HG02571 (cell line): Measurements from ENCODE around the gene ERN1.

Source experiments
- ATAC-seq: cut with Tn5 transposase; IDR thresholded peaks from one replicate; pipeline ENCODE4 v1.9.1; 2021; ENCODE audit warnings: mild to moderate bottlenecking, moderate library complexity; ENCODE audit not compliant: unreplicated experiment

The ERN1 gene

GRCh38 chr17:64063766-64064224 lies 66.1 kb downstream of the ERN1 start:
- ATAC-seq, result no peak

- no peak for ATAC-seq
Observed at GRCh38 chr17:64063088-64063487, 66.9 kb downstream of the ERN1 start.

GRCh38 chr17:64061178-64061898 lies 68.6 kb downstream of the ERN1 start:
- ATAC-seq, result no peak

- ATAC-seq, result no peak
Observed at GRCh38 chr17:64060331-64060730, 69.6 kb downstream of the ERN1 start.

- ATAC-seq, result no peak
Observed at GRCh38 chr17:64059756-64060155, 70.2 kb downstream of the ERN1 start.

GRCh38 chr17:64058621-64059020 lies 71.3 kb downstream of the ERN1 start:
- ATAC-seq, result no peak

GRCh38 chr17:64057701-64058263 lies 72.2 kb downstream of the ERN1 start:
- ATAC-seq, result no peak

- peak; percentile 62 for ATAC-seq
Observed at GRCh38 chr17:64056269-64057005, 73.5 kb downstream of the ERN1 start.

- ATAC-seq, result no peak
Observed at GRCh38 chr17:64055183-64056142, 74.5 kb downstream of the ERN1 start.

- ATAC-seq, result no peak
Observed at GRCh38 chr17:64054304-64054703, 75.6 kb downstream of the ERN1 start.

- ATAC-seq, result no peak
Observed at GRCh38 chr17:64053101-64053500, 76.8 kb downstream of the ERN1 start.

GRCh38 chr17:64051153-64051552 lies 78.8 kb downstream of the ERN1 start:
- ATAC-seq, result no peak

- no peak for ATAC-seq
Observed at GRCh38 chr17:64048805-64049204, 81.1 kb downstream of the ERN1 start.

- ATAC-seq, result no peak
Observed at GRCh38 chr17:64045176-64045575, 84.8 kb downstream of the ERN1 start.

GRCh38 chr17:64042700-64043485 lies 87.1 kb downstream of the ERN1 start:
- ATAC-seq, result no peak

- no peak for ATAC-seq
Observed at GRCh38 chr17:64041912-64042311, 88.0 kb downstream of the ERN1 start.

GRCh38 chr17:64040206-64040605 lies 89.7 kb downstream of the ERN1 start:
- no peak for ATAC-seq

- no peak for ATAC-seq
Observed at GRCh38 chr17:64039106-64039400, 90.9 kb downstream of the ERN1 start.

- no peak for ATAC-seq
Observed at GRCh38 chr17:64038331-64039105, 91.4 kb downstream of the ERN1 start.

GRCh38 chr17:64037802-64038201 lies 92.1 kb downstream of the ERN1 start:
- no peak for ATAC-seq
